Endothelial cell of umbilical vein (primary cell): ENCODE data around the gene CUX1. TPM values are rescaled to one million over a fixed set of nuclear protein-coding genes. Genes with fewer than 3 reads are reported as not detected.

Experiments
- BruUV-seq: library from RNA; stranded (reverse); fragments of 400-500 nt; replicated peaks from 2 replicates; lab custom pipeline; 2021; lab: Mats Ljungman, UMichigan
- CTCF ChIA-PET: fragments of 300-600, 350-600 bp; sonication (Branson Sonifier 250); formaldehyde crosslinking; loops from one replicate; lab custom pipeline; 2021; ENCODE audit warnings: antibody characterized with exemption, inconsistent platforms; lab: Charles Lee
- POLR2A ChIA-PET: fragments of 300-600, 350-600 bp; sonication (Branson Sonifier 250); formaldehyde crosslinking; loops from one replicate; lab custom pipeline; 2021; ENCODE audit warnings: antibody characterized with exemption, inconsistent platforms; lab: Charles Lee
- DNase-seq: peaks from one replicate; pipeline ENCODE4 v3.0.0-alpha.2; 2011; ENCODE audit warnings: low read depth, low spot score
- FAIRE-seq: peaks from 2 replicates; lab custom pipeline; 2011; peaks lifted over from hg19 to GRCh38; lab: Jason Lieb, UNC
- H2AFZ ChIP-seq: 2 replicates; pipeline ENCODE4 v1.6.0; 2012; ENCODE audit warnings: low read depth, low read length, control low read depth, inconsistent platforms
- H3K27ac ChIP-seq: 2 replicates; pipeline ENCODE4 v1.5.1; 2011; ENCODE audit warnings: low read depth, mild to moderate bottlenecking, control low read depth, low read length, moderate library complexity; ENCODE audit not compliant: insufficient read depth
- H3K27me3 ChIP-seq, 2 experiments: 2 replicates each; pipeline versions ENCODE4 v1.6.0 to v1.6.1; 2011; ENCODE audit warnings: low read length in 2 of 2, mixed read lengths in 1 of 2; ENCODE audit not compliant: control insufficient read depth in 2 of 2, insufficient read depth in 2 of 2
- H3K36me3 ChIP-seq, 2 experiments: 2 replicates in 1 of 2; 3 replicates in 1 of 2; pipeline ENCODE4 v1.5.1; 2011; ENCODE audit warnings: low read length in 2 of 2, mild to moderate bottlenecking in 1 of 2, moderate library complexity in 1 of 2; ENCODE audit not compliant: control insufficient read depth in 2 of 2, insufficient read depth in 2 of 2; ENCODE audit errors: extremely low read depth in 1 of 2
- H3K4me1 ChIP-seq: 3 replicates; pipeline ENCODE4 v1.5.1; 2011; ENCODE audit warnings: mild to moderate bottlenecking, low read length; ENCODE audit not compliant: control insufficient read depth, insufficient read depth; ENCODE audit errors: extremely low read depth
- H3K4me2 ChIP-seq: 2 replicates; pipeline ENCODE4 v1.6.1; 2011; ENCODE audit warnings: low read length, control low read depth, mixed read lengths; ENCODE audit not compliant: insufficient read depth
- H3K4me3 ChIP-seq, 3 experiments: fragments of 200-600 bp in 1 of 3; sonication (generic), shearing (Covaris generic) in 1 of 3; replicated peaks in 1 of 3; 2 replicates each; pipeline ENCODE4 v1.5.1; 2011 to 2016; ENCODE audit warnings: control low read depth in 3 of 3, low read length in 3 of 3, mild to moderate bottlenecking in 2 of 3, inconsistent platforms in 1 of 3, low read depth in 1 of 3, moderate library complexity in 1 of 3; ENCODE audit not compliant: insufficient read depth in 1 of 3
- H3K79me2 ChIP-seq: 2 replicates; pipeline ENCODE4 v1.6.0; 2012; ENCODE audit warnings: low read length, inconsistent platforms; ENCODE audit not compliant: control insufficient read depth, insufficient read depth
- H3K9ac ChIP-seq: replicated peaks from 2 replicates; pipeline ENCODE3; 2011; ENCODE audit warnings: low read length, control low read depth; ENCODE audit not compliant: insufficient read depth; ENCODE audit errors: extremely low read depth
- H3K9me1 ChIP-seq: replicated peaks from 3 replicates; pipeline ENCODE4 v1.6.0; 2011; ENCODE audit warnings: mild to moderate bottlenecking, low read length; ENCODE audit not compliant: control insufficient read depth, insufficient read depth; ENCODE audit errors: extremely low read depth
- H3K9me3 ChIP-seq: replicated peaks from 2 replicates; pipeline ENCODE4 v1.5.1; 2012; ENCODE audit warnings: low read length, inconsistent platforms; ENCODE audit not compliant: control insufficient read depth, insufficient read depth
- H4K20me1 ChIP-seq: replicated peaks from 2 replicates; pipeline ENCODE3; 2011; ENCODE audit warnings: mild to moderate bottlenecking, low read length; ENCODE audit not compliant: control insufficient read depth, insufficient read depth; ENCODE audit errors: extremely low read depth
- CTCF ChIP-seq, 2 donors: IDR thresholded peaks; 1 replicate in 1 of 2; 2 replicates in 1 of 2; pipeline ENCODE4 v1.5.1; 2011; ENCODE audit warnings: low read length in 2 of 2, mild to moderate bottlenecking in 2 of 2, moderate library complexity in 2 of 2, control low read depth in 1 of 2, inconsistent platforms in 1 of 2, low read depth in 1 of 2; ENCODE audit not compliant: insufficient read depth in 1 of 2; ENCODE audit errors: extremely low read depth in 1 of 2
- EZH2 ChIP-seq: IDR thresholded peaks from 2 replicates; pipeline ENCODE4 v1.6.1; 2012; ENCODE audit warnings: borderline replicate concordance, low read depth, mild to moderate bottlenecking, moderate library complexity, low read length, inconsistent platforms; ENCODE audit not compliant: severe bottlenecking
- FOS ChIP-seq: IDR thresholded peaks from 2 replicates; pipeline ENCODE4 v1.6.1; 2011; ENCODE audit warnings: mild to moderate bottlenecking, low read length, moderate library complexity, borderline replicate concordance; ENCODE audit not compliant: insufficient read depth
- GATA2 ChIP-seq: IDR thresholded peaks from 2 replicates; pipeline ENCODE4 v1.7.0; 2011; ENCODE audit warnings: low read depth, mild to moderate bottlenecking, moderate library complexity, mixed read lengths, low read length; ENCODE audit not compliant: insufficient read length, insufficient read depth
- JUN ChIP-seq: IDR thresholded peaks from 2 replicates; pipeline ENCODE4 v1.6.1; 2011; ENCODE audit warnings: borderline replicate concordance, low read depth; ENCODE audit not compliant: insufficient read length, insufficient read depth
- MAX ChIP-seq: IDR thresholded peaks from 2 replicates; pipeline ENCODE4 v1.6.1; 2011; ENCODE audit not compliant: insufficient read depth, insufficient read length
- MYC ChIP-seq: IDR thresholded peaks from one replicate; pipeline ENCODE4 v1.6.1; 2011; ENCODE audit warnings: mild to moderate bottlenecking, low read depth, low read length
- POLR2A ChIP-seq: IDR thresholded peaks from 2 replicates; pipeline ENCODE4 v1.6.1; 2012; ENCODE audit warnings: low read depth, mild to moderate bottlenecking, control low read depth, low read length
- POLR2AphosphoS5 ChIP-seq: IDR thresholded peaks from 2 replicates; pipeline ENCODE4 v1.6.1; 2012; ENCODE audit warnings: low read depth, mild to moderate bottlenecking, control low read depth, low read length, moderate library complexity; ENCODE audit not compliant: insufficient read depth
- dilution Hi-C: fragments of 300-500 bp; cut with MboI; formaldehyde crosslinking; loops from one replicate; pipeline ENCODE4 v1.15.0; 2019; ENCODE audit warnings: low sequenced_read_pairs; ENCODE audit not compliant: extremely low pct_ligation_motif_present
- intact Hi-C: fragments of 100-400 bp; cut with micrococcal nuclease; formaldehyde crosslinking; loops from one replicate; pipeline ENCODE4 v1.10.0; 2022
- polyA plus RNA-seq, 4 experiments: library from polyadenylated mRNA; depleted of rRNA in 3 of 4; stranded (reverse) in 3 of 4; unstranded in 1 of 4; fragments of >200 nt; gene quantifications; 2 replicates each; pipeline versions ENCODE4 v1.2.1 to v1.2.3, GENCODE V29; 2011 to 2012; ENCODE audit warnings: missing spikeins in 1 of 4
- total RNA-seq: library from RNA; stranded (reverse); gene quantifications from 2 replicates; pipeline ENCODE4 v1.2.3, GENCODE V29; 2021

CUX1 gene
- total and polyA plus RNA-seq, 2 donors (not counting 3 experiments of a cell fraction or from before 2014, with no cell fraction given), result 13.8 to 49.8 TPM

DNA sequence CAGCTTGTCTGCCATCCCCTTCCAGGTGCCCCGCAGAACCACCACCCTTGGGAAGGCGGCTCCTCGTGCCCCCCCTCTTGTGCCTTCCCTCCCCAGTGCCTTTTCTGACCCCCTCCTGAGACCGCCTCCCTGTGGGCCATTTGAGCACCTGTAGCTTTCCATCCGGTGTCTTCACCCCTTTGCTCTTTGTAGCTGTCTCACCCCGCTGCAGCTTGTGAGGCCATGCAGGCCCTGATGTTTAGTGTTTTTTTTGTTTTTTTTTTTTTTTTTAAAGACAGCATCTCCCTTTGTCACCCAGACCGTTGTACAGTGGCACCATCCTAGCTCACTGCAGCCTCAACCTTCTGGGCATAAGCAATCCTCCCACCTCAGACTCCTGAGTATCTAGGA, 52.5 kb downstream of the CUX1 start:
- Histone ChIP-seq H4K20me1 (no peaks in the 10 kb centered on the region), H3K27ac (no peak overlapping the region), H3K79me2 (peaks cover 6% of the 10 kb centered on the region), H3K9me1 (no peaks in the 10 kb centered on the region), H3K27me3 (no peaks in the 10 kb centered on the region), H3K36me3 (no peaks in the 10 kb centered on the region), H3K4me3 (no peak overlapping the region), H3K4me2 (no peak overlapping the region), H3K9me3 (no peaks in the 10 kb centered on the region), H3K9ac (no peak overlapping the region), H3K4me1 (no peaks in the 10 kb centered on the region), H2AFZ (no peak overlapping the region)
- dilution Hi-C loops, result no loop called here
- CTCF ChIA-PET, result interaction anchor here (1.0 to 1.7 kb wide), 3 partner anchors 10 to 52 kb away, joined by 3 read pairs; no protein-coding TSS in a partner anchor
- BruUV-seq, result no TSS peak
- POLR2A ChIA-PET, result no interaction called here
- intact Hi-C loops, result no loop called here
- DNase-seq, result no peak
- FAIRE-seq, result no peak
- TF ChIP-seq JUN (no peak), MAX (no peak), GATA2 (no peak), POLR2A (no peak), POLR2AphosphoS5 (no peak), FOS (no peak), CTCF (IDR thresholded peaks at IDR 0.05; ENCODE audit: extremely low read depth in 1 of 2, insufficient read depth in 1 of 2, low read depth in 1 of 2, low read length in 2 of 2) (no peak), MYC (no peak), EZH2 (no peak)
